ENCODE measurements around the gene ADH1C.

Gene ADH1C

GRCh38 chr4:99293357-99293756 lies 59.2 kb downstream of the ADH1C start:
- no peak for DNase-seq

GRCh38 chr4:99290848-99291786 lies 61.4 kb downstream of the ADH1C start, which contains the start of gene ADH1A:
TSS of gene ADH1A (minus strand) at chr4:99290985. CDS start at chr4:99290914, 71 bp downstream.
- no peak for DNase-seq
